GM23338 (cell line): Measurements from ENCODE around the gene FNDC3B. TPM values are rescaled to one million over a fixed set of nuclear protein-coding genes. Genes with fewer than 3 reads are reported as not detected.

ENCODE experiments used
- ATAC-seq: fragments of 200-7000 bp; cut with Tn5 transposase; 3 replicates; pipeline ENCODE4 v1.9.1; 2020
- DNase-seq: peaks from one replicate; pipeline ENCODE4 v3.0.0-alpha.2; 2015; ENCODE audit warnings: low spot score
- H2AFZ ChIP-seq: fragments of 200-600 bp; sonication (generic); 2 replicates; pipeline ENCODE4 v1.8.0; 2016; ENCODE audit warnings: antibody characterized with exemption, mild to moderate bottlenecking, moderate library complexity
- H3F3A ChIP-seq: fragments of 200-600 bp; sonication (generic); replicated peaks from 2 replicates; pipeline ENCODE4 v1.8.0; 2017; ENCODE audit warnings: antibody characterized with exemption, mixed run types, low read depth
- H3K27ac ChIP-seq: fragments of 200-600 bp; sonication (generic); 2 replicates; pipeline ENCODE4 v1.6.1; 2016; ENCODE audit warnings: low read depth
- H3K27me3 ChIP-seq: fragments of 200-600 bp; sonication (generic); 2 replicates; pipeline ENCODE4 v1.8.0; 2016; ENCODE audit warnings: mild to moderate bottlenecking, mixed run types, moderate library complexity; ENCODE audit not compliant: insufficient read depth
- H3K36me3 ChIP-seq: fragments of 200-600 bp; sonication (generic); 2 replicates; pipeline ENCODE4 v1.8.0; 2016; ENCODE audit warnings: mild to moderate bottlenecking; ENCODE audit not compliant: insufficient read depth
- H3K4me1 ChIP-seq: fragments of 200-600 bp; sonication (generic); 2 replicates; pipeline ENCODE4 v1.8.0; 2016; ENCODE audit warnings: mild to moderate bottlenecking, moderate library complexity; ENCODE audit not compliant: insufficient read depth
- H3K4me2 ChIP-seq: fragments of 200-600 bp; sonication (generic); 2 replicates; pipeline ENCODE4 v1.7.1; 2017; ENCODE audit warnings: mixed run types
- H3K4me3 ChIP-seq: fragments of 200-600 bp; sonication (generic); 2 replicates; pipeline ENCODE4 v1.6.1; 2016; ENCODE audit warnings: mixed run types
- H3K79me2 ChIP-seq: fragments of 200-600 bp; sonication (generic); replicated peaks from 2 replicates; pipeline ENCODE4 v1.8.0; 2017; ENCODE audit warnings: mild to moderate bottlenecking; ENCODE audit not compliant: insufficient read depth
- H3K9me2 ChIP-seq: fragments of 200-600 bp; sonication (generic); 2 replicates; pipeline ENCODE4 v1.8.0; 2017; ENCODE audit not compliant: insufficient read depth
- H4K20me1 ChIP-seq: fragments of 200-600 bp; sonication (generic); replicated peaks from 2 replicates; pipeline ENCODE4 v1.8.0; 2017; ENCODE audit warnings: mild to moderate bottlenecking; ENCODE audit not compliant: insufficient read depth
- H3K27ac Mint-ChIP-seq: 2 replicates; pipeline ENCODE4 v1.8.0; 2020; ENCODE audit warnings: inconsistent platforms, mild to moderate bottlenecking, moderate library complexity, mixed read lengths
- H3K27me3 Mint-ChIP-seq: 3 replicates; pipeline ENCODE4 v1.8.0; 2022; ENCODE audit warnings: low read depth, mild to moderate bottlenecking, moderate library complexity, mixed read lengths, inconsistent platforms; ENCODE audit not compliant: insufficient read depth, poor library complexity
- H3K36me3 Mint-ChIP-seq: 3 replicates; pipeline ENCODE4 v1.8.0; 2021; ENCODE audit warnings: low read depth, mild to moderate bottlenecking, inconsistent platforms, moderate library complexity, mixed read lengths
- H3K4me1 Mint-ChIP-seq: 3 replicates; pipeline ENCODE4 v1.8.0; 2020; ENCODE audit warnings: mild to moderate bottlenecking, inconsistent platforms, mixed read lengths
- H3K4me3 Mint-ChIP-seq: 3 replicates; pipeline ENCODE4 v1.8.0; 2021; ENCODE audit warnings: moderate library complexity, mild to moderate bottlenecking, inconsistent platforms, mixed read lengths
- H3K9me3 Mint-ChIP-seq: 3 replicates; pipeline ENCODE4 v1.8.0; 2020; ENCODE audit warnings: moderate library complexity, mild to moderate bottlenecking, inconsistent platforms, mixed read lengths
- CREB1 ChIP-seq: fragments of 250-450 bp; sonication (Bioruptor Pico); IDR thresholded peaks from 2 replicates; pipeline ENCODE4 v1.5.0; 2020; ENCODE audit warnings: low read depth, mild to moderate bottlenecking, moderate library complexity
- EZH2 ChIP-seq: fragments of 200-600 bp; sonication (generic); IDR thresholded peaks from one replicate; pipeline ENCODE4 v1.8.0; 2017; ENCODE audit warnings: antibody characterized with exemption, mild to moderate bottlenecking, low read depth; ENCODE audit not compliant: unreplicated experiment
- EZH2phosphoT487 ChIP-seq: fragments of 200-600 bp; sonication (generic); IDR thresholded peaks from one replicate; pipeline ENCODE4 v1.8.1; 2018; ENCODE audit warnings: antibody characterized with exemption; ENCODE audit not compliant: unreplicated experiment
- JUNB ChIP-seq: IDR thresholded peaks from one replicate; pipeline ENCODE4 v1.6.1; 2016; ENCODE audit warnings: antibody characterized with exemption; ENCODE audit not compliant: unreplicated experiment
- NANOG ChIP-seq: IDR thresholded peaks from 2 replicates; pipeline ENCODE4 v1.6.1; 2016; ENCODE audit warnings: antibody characterized with exemption, borderline replicate concordance
- POLR2AphosphoS5 ChIP-seq: IDR thresholded peaks from 2 replicates; pipeline ENCODE4 v1.6.1; 2016; ENCODE audit warnings: antibody characterized with exemption, low read depth
- STAT1 ChIP-seq: IDR thresholded peaks from one replicate; pipeline ENCODE4 v1.6.1; 2016; ENCODE audit warnings: antibody characterized with exemption; ENCODE audit not compliant: unreplicated experiment
- ZNF331 ChIP-seq: fragments of 250-450 bp; sonication (Bioruptor Pico); IDR thresholded peaks from 2 replicates; pipeline ENCODE4 v1.5.0; 2020; ENCODE audit warnings: low read depth, mild to moderate bottlenecking, moderate library complexity
- polyA plus RNA-seq: library from polyadenylated mRNA; unstranded; fragments of >200 nt; fragmentation: Nextera tagmentation; extraction: Ambion mirVana; gene quantifications from 2 replicates; pipeline ENCODE4 v1.2.1, GENCODE V29; 2016
- total RNA-seq: library from RNA; depleted of rRNA; stranded (reverse); fragments of >200 nt; shearing (Covaris generic); gene quantifications from 2 replicates; pipeline ENCODE4 v1.2.3, GENCODE V29; 2014
- TF ChIP-seq, protein P1 (sequence below): IDR thresholded peaks from 2 replicates; pipeline ENCODE4 v1.6.1; 2016; ENCODE audit warnings: antibody characterized with exemption
- TF ChIP-seq, protein P2 (sequence below): fragments of 250-450 bp; sonication (Bioruptor Pico); IDR thresholded peaks from 2 replicates; pipeline ENCODE4 v1.5.0; 2020; ENCODE audit warnings: mild to moderate bottlenecking, moderate library complexity
- TF ChIP-seq, protein P3 (sequence below), 2 experiments: fragments of 200-600 bp in 1 of 2; sonication (generic) in 1 of 2; conservative IDR thresholded peaks; 2 replicates each; pipeline versions ENCODE4 v1.5.1 to v1.6.1; 2016 to 2017; ENCODE audit warnings: antibody characterized with exemption in 2 of 2, low read depth in 2 of 2, mild to moderate bottlenecking in 2 of 2, moderate library complexity in 1 of 2

Gene FNDC3B
- total and polyA plus RNA-seq, 2 experiments from 2014 or later: 19.1 to 55.4 TPM

DNA sequence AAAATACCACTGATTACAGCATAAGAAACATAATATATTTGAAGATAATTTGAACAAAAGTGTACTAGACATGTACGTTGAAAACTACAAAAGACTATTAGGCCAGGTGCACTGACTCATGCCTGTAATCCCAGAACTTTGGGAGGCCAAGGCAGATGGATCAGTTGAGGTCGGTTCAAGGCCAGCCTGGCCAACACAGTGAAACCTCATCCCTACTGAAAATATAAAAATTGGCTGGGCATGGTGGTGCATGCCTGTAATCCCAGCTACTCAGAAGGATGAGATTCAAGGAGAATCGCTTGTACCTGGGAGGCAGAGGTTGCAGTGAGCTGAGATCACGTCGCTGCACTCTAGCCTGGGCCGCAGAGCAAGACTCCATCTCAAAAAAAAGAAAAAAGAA lies 36.2 kb upstream of the FNDC3B start:
- Histone ChIP-seq H3K36me3 (no peaks in the 10 kb centered on the region), H3K4me2 (no peak overlapping the region), H4K20me1 (no peaks in the 10 kb centered on the region), H3K4me3 (no peak overlapping the region), H3K79me2 (no peaks in the 10 kb centered on the region), H3K9me2 (no peaks in the 10 kb centered on the region), H3K27me3 (no peaks in the 10 kb centered on the region), H3F3A (no peaks in the 10 kb centered on the region), H2AFZ (no peak overlapping the region), H3K4me1 (no peaks in the 10 kb centered on the region), H3K27ac (no peak overlapping the region)
- DNase-seq (no peak), ATAC-seq (no peak)
- Mint-ChIP-seq H3K4me1 (no peaks in the 10 kb centered on the region), H3K9me3 (peaks cover 10% of the 10 kb centered on the region; the same call in 2 of the 3 replicates), H3K4me3 (no peak overlapping the region), H3K27ac (no peak overlapping the region), H3K27me3 (no peaks in the 10 kb centered on the region), H3K36me3 (peaks cover 3% of the 10 kb centered on the region; the same call in 2 of the 3 replicates)
- TF ChIP-seq, protein P1, sequence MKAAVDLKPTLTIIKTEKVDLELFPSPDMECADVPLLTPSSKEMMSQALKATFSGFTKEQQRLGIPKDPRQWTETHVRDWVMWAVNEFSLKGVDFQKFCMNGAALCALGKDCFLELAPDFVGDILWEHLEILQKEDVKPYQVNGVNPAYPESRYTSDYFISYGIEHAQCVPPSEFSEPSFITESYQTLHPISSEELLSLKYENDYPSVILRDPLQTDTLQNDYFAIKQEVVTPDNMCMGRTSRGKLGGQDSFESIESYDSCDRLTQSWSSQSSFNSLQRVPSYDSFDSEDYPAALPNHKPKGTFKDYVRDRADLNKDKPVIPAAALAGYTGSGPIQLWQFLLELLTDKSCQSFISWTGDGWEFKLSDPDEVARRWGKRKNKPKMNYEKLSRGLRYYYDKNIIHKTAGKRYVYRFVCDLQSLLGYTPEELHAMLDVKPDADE: no peak
- no peak for TF ChIP-seq CREB1 (CRISPR knock-in tag)
- TF ChIP-seq, protein P2, sequence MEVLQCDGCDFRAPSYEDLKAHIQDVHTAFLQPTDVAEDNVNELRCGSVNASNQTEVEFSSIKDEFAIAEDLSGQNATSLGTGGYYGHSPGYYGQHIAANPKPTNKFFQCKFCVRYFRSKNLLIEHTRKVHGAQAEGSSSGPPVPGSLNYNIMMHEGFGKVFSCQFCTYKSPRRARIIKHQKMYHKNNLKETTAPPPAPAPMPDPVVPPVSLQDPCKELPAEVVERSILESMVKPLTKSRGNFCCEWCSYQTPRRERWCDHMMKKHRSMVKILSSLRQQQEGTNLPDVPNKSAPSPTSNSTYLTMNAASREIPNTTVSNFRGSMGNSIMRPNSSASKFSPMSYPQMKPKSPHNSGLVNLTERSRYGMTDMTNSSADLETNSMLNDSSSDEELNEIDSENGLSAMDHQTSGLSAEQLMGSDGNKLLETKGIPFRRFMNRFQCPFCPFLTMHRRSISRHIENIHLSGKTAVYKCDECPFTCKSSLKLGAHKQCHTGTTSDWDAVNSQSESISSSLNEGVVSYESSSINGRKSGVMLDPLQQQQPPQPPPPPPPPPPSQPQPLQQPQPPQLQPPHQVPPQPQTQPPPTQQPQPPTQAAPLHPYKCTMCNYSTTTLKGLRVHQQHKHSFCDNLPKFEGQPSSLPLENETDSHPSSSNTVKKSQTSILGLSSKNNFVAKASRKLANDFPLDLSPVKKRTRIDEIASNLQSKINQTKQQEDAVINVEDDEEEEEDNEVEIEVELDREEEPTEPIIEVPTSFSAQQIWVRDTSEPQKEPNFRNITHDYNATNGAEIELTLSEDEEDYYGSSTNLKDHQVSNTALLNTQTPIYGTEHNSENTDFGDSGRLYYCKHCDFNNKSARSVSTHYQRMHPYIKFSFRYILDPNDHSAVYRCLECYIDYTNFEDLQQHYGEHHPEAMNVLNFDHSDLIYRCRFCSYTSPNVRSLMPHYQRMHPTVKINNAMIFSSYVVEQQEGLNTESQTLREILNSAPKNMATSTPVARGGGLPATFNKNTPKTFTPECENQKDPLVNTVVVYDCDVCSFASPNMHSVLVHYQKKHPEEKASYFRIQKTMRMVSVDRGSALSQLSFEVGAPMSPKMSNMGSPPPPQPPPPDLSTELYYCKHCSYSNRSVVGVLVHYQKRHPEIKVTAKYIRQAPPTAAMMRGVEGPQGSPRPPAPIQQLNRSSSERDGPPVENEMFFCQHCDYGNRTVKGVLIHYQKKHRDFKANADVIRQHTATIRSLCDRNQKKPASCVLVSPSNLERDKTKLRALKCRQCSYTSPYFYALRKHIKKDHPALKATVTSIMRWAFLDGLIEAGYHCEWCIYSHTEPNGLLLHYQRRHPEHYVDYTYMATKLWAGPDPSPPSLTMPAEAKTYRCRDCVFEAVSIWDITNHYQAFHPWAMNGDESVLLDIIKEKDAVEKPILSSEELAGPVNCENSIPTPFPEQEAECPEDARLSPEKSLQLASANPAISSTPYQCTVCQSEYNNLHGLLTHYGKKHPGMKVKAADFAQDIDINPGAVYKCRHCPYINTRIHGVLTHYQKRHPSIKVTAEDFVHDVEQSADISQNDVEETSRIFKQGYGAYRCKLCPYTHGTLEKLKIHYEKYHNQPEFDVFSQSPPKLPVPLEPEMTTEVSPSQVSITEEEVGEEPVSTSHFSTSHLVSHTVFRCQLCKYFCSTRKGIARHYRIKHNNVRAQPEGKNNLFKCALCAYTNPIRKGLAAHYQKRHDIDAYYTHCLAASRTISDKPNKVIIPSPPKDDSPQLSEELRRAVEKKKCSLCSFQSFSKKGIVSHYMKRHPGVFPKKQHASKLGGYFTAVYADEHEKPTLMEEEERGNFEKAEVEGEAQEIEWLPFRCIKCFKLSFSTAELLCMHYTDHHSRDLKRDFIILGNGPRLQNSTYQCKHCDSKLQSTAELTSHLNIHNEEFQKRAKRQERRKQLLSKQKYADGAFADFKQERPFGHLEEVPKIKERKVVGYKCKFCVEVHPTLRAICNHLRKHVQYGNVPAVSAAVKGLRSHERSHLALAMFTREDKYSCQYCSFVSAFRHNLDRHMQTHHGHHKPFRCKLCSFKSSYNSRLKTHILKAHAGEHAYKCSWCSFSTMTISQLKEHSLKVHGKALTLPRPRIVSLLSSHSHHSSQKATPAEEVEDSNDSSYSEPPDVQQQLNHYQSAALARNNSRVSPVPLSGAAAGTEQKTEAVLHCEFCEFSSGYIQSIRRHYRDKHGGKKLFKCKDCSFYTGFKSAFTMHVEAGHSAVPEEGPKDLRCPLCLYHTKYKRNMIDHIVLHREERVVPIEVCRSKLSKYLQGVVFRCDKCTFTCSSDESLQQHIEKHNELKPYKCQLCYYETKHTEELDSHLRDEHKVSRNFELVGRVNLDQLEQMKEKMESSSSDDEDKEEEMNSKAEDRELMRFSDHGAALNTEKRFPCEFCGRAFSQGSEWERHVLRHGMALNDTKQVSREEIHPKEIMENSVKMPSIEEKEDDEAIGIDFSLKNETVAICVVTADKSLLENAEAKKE (CRISPR knock-in tag): no peak
- no peak for TF ChIP-seq EZH2
- TF ChIP-seq STAT1: no peak
- TF ChIP-seq EZH2phosphoT487: no peak
- no peak for TF ChIP-seq JUNB
- TF ChIP-seq NANOG: no peak
- no peak for TF ChIP-seq ZNF331
- TF ChIP-seq POLR2AphosphoS5: no peak
- TF ChIP-seq, protein P3, sequence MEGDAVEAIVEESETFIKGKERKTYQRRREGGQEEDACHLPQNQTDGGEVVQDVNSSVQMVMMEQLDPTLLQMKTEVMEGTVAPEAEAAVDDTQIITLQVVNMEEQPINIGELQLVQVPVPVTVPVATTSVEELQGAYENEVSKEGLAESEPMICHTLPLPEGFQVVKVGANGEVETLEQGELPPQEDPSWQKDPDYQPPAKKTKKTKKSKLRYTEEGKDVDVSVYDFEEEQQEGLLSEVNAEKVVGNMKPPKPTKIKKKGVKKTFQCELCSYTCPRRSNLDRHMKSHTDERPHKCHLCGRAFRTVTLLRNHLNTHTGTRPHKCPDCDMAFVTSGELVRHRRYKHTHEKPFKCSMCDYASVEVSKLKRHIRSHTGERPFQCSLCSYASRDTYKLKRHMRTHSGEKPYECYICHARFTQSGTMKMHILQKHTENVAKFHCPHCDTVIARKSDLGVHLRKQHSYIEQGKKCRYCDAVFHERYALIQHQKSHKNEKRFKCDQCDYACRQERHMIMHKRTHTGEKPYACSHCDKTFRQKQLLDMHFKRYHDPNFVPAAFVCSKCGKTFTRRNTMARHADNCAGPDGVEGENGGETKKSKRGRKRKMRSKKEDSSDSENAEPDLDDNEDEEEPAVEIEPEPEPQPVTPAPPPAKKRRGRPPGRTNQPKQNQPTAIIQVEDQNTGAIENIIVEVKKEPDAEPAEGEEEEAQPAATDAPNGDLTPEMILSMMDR (conservative IDR thresholded peaks at IDR 0.05; ENCODE audit: low read depth in 2 of 2): no peak
